SU-DHL-6 (cell line): ENCODE data around the gene GCNA.
"Not testable (repeated sequence)": the region's sequence is repeated elsewhere in the genome, so short reads cannot be mapped to it uniquely, and the experiment has no call there.

Experiments used
- H2AFZ ChIP-seq: fragments of 200-600 bp; sonication (generic); 2 replicates; pipeline ENCODE4 v1.6.1; 2014; ENCODE audit warnings: low read depth, mild to moderate bottlenecking, moderate library complexity, mixed read lengths, antibody characterized with exemption, low read length; ENCODE audit not compliant: severe bottlenecking
- H3F3A ChIP-seq: fragments of 200-600 bp; shearing (Covaris generic); 2 replicates; pipeline ENCODE4 v1.6.0; 2016; ENCODE audit warnings: antibody characterized with exemption, mild to moderate bottlenecking; ENCODE audit not compliant: insufficient read depth
- H3K27ac ChIP-seq: fragments of 200-600 bp; sonication (generic); 2 replicates; pipeline ENCODE4 v1.5.1; 2016; ENCODE audit warnings: low read depth, mild to moderate bottlenecking, low read length, moderate library complexity, mixed read lengths
- H3K27me3 ChIP-seq: fragments of 200-600 bp; sonication (generic), shearing (Covaris generic); 2 replicates; pipeline ENCODE4 v1.6.0; 2014; ENCODE audit warnings: mild to moderate bottlenecking, low read length
- H3K36me3 ChIP-seq: fragments of 200-600 bp; sonication (generic); 2 replicates; pipeline ENCODE4 v1.6.1; 2014; ENCODE audit warnings: mild to moderate bottlenecking, low read length, mixed read lengths
- H3K4me2 ChIP-seq: fragments of 300-600, 200-600 bp; shearing (Covaris generic), sonication (generic); 2 replicates; pipeline ENCODE4 v1.6.0; 2014; ENCODE audit warnings: low read length, low read depth, mild to moderate bottlenecking; ENCODE audit not compliant: poor library complexity, severe bottlenecking
- H3K4me3 ChIP-seq: fragments of 200-600 bp; sonication (generic); 2 replicates; pipeline ENCODE4 v1.5.1; 2014; ENCODE audit warnings: antibody characterized with exemption, low read length, mild to moderate bottlenecking, mixed read lengths; ENCODE audit not compliant: insufficient read depth, poor library complexity, severe bottlenecking
- H3K79me2 ChIP-seq: fragments of 200-600 bp; sonication (generic); 2 replicates; pipeline ENCODE4 v1.6.1; 2014; ENCODE audit warnings: mild to moderate bottlenecking, low read length, moderate library complexity; ENCODE audit not compliant: insufficient read depth
- H3K9ac ChIP-seq: fragments of 200-600 bp; sonication (generic); 2 replicates; pipeline ENCODE4 v1.7.0; 2014; ENCODE audit warnings: mild to moderate bottlenecking, low read length
- H3K9me2 ChIP-seq: fragments of 200-600 bp; sonication (generic); replicated peaks from 2 replicates; pipeline ENCODE4 v1.6.1; 2014; ENCODE audit warnings: low read length; ENCODE audit not compliant: insufficient read depth
- H3K9me3 ChIP-seq: fragments of 200-600 bp; sonication (generic); 2 replicates; pipeline ENCODE4 v1.6.1; 2014; ENCODE audit warnings: low read length, mixed read lengths; ENCODE audit not compliant: insufficient read depth
- H4K20me1 ChIP-seq: fragments of 200-600 bp; sonication (generic); 2 replicates; pipeline ENCODE4 v1.6.1; 2014; ENCODE audit warnings: low read depth, mild to moderate bottlenecking, antibody characterized with exemption, low read length, moderate library complexity, mixed read lengths
- EZH2phosphoT487 ChIP-seq: fragments of 200-600 bp; sonication (generic), shearing (Covaris generic); conservative IDR thresholded peaks from 2 replicates; pipeline ENCODE4 v1.6.1; 2018; ENCODE audit warnings: mild to moderate bottlenecking, antibody characterized with exemption, low read length, moderate library complexity, mixed read lengths
- TF ChIP-seq, protein P1 (sequence below): fragments of 200-600 bp; sonication (generic); IDR thresholded peaks from one replicate; pipeline ENCODE4 v1.5.1; 2017; ENCODE audit warnings: antibody characterized with exemption, mild to moderate bottlenecking, low read length, moderate library complexity; ENCODE audit not compliant: insufficient read depth, poor library complexity, severe bottlenecking

GCNA gene

GRCh38 chrX:71581210-71581609 is 3.0 kb downstream of the GCNA start:
- H3K27ac ChIP-seq, result no peak overlapping the region
- no peaks in the 10 kb centered on the region for H3K27me3 ChIP-seq
- H3F3A ChIP-seq, result no peaks in the 10 kb centered on the region
- no peaks in the 10 kb centered on the region for H3K9me3 ChIP-seq
- no peak for TF ChIP-seq EZH2phosphoT487
- TF ChIP-seq, protein P1, sequence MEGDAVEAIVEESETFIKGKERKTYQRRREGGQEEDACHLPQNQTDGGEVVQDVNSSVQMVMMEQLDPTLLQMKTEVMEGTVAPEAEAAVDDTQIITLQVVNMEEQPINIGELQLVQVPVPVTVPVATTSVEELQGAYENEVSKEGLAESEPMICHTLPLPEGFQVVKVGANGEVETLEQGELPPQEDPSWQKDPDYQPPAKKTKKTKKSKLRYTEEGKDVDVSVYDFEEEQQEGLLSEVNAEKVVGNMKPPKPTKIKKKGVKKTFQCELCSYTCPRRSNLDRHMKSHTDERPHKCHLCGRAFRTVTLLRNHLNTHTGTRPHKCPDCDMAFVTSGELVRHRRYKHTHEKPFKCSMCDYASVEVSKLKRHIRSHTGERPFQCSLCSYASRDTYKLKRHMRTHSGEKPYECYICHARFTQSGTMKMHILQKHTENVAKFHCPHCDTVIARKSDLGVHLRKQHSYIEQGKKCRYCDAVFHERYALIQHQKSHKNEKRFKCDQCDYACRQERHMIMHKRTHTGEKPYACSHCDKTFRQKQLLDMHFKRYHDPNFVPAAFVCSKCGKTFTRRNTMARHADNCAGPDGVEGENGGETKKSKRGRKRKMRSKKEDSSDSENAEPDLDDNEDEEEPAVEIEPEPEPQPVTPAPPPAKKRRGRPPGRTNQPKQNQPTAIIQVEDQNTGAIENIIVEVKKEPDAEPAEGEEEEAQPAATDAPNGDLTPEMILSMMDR, result no peak
- H3K9ac ChIP-seq, result no peak overlapping the region
- H3K4me2 ChIP-seq, result no peak overlapping the region
- H2AFZ ChIP-seq, result no peak overlapping the region
- no peaks in the 10 kb centered on the region for H3K36me3 ChIP-seq
- H3K79me2 ChIP-seq, result no peaks in the 10 kb centered on the region
- H4K20me1 ChIP-seq, result no peaks in the 10 kb centered on the region
- H3K9me2 ChIP-seq, result no peaks in the 10 kb centered on the region
- H3K4me3 ChIP-seq, result no peak overlapping the region

DNA sequence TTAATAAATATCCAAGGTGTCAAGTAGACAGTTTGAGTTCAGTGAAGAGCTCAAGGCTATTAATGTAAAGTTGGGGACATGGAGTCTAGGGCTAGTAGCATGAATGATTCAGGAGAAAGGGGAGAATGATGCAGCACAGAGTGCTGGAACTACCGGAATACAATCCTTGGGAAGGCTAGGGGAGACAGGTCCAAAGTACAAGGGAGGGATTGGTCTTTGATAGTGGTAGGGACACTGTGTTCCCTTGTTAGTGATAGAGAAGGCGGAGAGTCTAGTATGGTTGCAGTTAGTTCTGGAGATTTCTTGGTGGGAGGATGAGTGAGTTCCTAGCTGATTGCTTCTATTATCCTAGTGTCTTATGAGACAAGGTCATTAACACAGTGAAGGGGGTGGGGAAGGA is 8.7 kb downstream of the GCNA start:
- Histone ChIP-seq H2AFZ (no peak overlapping the region), H3K27me3 (no peaks in the 10 kb centered on the region), H3K4me3 (no peak overlapping the region), H3K9me3 (no peaks in the 10 kb centered on the region), H4K20me1 (no peaks in the 10 kb centered on the region), H3K4me2 (no peak overlapping the region), H3F3A (no peaks in the 10 kb centered on the region), H3K9ac (no peak overlapping the region), H3K27ac (no peak overlapping the region), H3K79me2 (no peaks in the 10 kb centered on the region), H3K9me2 (no peaks in the 10 kb centered on the region), H3K36me3 (no peaks in the 10 kb centered on the region)
- TF ChIP-seq EZH2phosphoT487, result no peak
- TF ChIP-seq, protein P1, result no peak

- H3K9me3 ChIP-seq, H3K27ac ChIP-seq, H3K9me2 ChIP-seq, H3K79me2 ChIP-seq, H3K36me3 ChIP-seq, H3K4me2 ChIP-seq, H3K9ac ChIP-seq, H3K4me3 ChIP-seq, H3K27me3 ChIP-seq, H3F3A ChIP-seq, H4K20me1 ChIP-seq, H2AFZ ChIP-seq: not testable (repeated sequence)
Measured at GRCh38 chrX:71593210-71593609, 15.0 kb downstream of the GCNA start.

DNA sequence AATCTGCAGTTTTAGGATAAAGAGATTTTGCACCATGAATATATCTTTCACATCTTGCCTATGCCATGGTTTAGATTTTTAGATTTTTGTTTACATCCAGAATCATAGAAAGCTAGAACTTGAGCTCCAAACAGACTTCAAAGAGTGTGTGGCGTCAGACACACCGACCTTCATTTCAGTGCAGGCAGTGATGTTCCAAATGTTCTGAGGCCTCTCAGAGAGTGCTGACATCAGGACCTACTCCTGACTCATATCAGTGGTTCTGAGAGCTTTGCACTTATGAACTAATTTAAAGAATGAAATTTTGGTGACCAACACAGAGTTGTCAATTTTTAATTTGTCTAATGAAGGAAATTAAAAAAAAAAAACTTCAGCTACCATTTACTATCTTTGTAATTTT is 21.7 kb downstream of the GCNA start:
- H2AFZ ChIP-seq, result no peak overlapping the region
- H3K9me3 ChIP-seq, result no peaks in the 10 kb centered on the region
- H3K27me3 ChIP-seq, result no peaks in the 10 kb centered on the region
- H3K27ac ChIP-seq, result no peak overlapping the region
- no peaks in the 10 kb centered on the region for H3K36me3 ChIP-seq
- no peak overlapping the region for H3K9ac ChIP-seq
- no peak overlapping the region for H3K4me2 ChIP-seq
- H3K79me2 ChIP-seq, result no peaks in the 10 kb centered on the region
- no peaks in the 10 kb centered on the region for H3F3A ChIP-seq
- no peak for TF ChIP-seq EZH2phosphoT487
- TF ChIP-seq, protein P1, result no peak
- H3K4me3 ChIP-seq, result no peak overlapping the region
- H3K9me2 ChIP-seq, result no peaks in the 10 kb centered on the region
- H4K20me1 ChIP-seq, result no peaks in the 10 kb centered on the region
